NCI-H345 treated with DMSO at 0.1 percent for 48 hours (cell line): ENCODE results near the gene ENPP6.
"Not testable (repeated sequence)": the region's sequence is repeated elsewhere in the genome, so short reads cannot be mapped to it uniquely, and the experiment has no call there.

Experiments
- DNase-seq: peaks from one replicate; lab custom pipeline; 2025; ENCODE audit not compliant: unreplicated experiment; lab: John Stamatoyannopoulos, UW

The ENPP6 gene

DNA sequence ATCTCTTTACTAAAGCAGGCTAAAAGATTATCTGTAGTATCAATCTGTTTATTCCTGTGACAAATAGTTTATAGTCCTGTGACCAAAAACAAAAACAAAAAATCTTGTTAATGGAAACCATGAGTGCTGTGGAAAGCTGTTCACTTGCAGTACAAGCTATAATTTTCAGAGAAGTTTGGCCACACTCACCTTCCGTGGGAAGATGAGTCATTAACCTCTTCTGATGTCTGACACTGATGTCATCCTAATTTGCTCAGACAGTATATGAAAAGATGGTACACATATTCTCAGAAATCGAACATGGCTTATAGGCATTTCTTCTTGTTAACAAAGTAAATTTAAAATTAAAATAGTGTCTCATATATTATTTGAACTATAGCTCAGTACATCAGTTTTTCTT lies 19.9 kb upstream of the ENPP6 start:
- DNase-seq = no peak

- no peak for DNase-seq
These were observed 17.9 kb upstream of the ENPP6 start for GRCh38 chr4:184235526-184235925.

DNA sequence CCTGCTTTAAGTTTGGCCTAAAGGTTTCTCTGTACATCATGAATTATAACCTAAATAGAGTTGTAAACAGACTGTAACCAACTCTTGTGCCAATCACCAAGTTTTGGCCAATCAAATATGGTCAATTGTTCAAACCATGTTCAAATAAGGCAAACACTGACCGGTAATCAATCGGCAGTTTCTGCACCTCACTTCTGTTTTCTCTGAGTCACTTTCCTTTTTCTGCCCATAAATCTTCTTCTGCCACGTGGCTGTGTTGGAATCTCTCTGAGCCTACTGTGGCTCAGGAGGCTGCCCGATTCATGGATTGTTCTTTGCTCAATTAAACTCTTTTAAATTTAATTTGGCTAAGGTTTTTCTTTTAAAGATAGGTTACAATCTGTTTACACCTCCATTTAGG lies 16.5 kb upstream of the ENPP6 start:
- DNase-seq = no peak

DNA sequence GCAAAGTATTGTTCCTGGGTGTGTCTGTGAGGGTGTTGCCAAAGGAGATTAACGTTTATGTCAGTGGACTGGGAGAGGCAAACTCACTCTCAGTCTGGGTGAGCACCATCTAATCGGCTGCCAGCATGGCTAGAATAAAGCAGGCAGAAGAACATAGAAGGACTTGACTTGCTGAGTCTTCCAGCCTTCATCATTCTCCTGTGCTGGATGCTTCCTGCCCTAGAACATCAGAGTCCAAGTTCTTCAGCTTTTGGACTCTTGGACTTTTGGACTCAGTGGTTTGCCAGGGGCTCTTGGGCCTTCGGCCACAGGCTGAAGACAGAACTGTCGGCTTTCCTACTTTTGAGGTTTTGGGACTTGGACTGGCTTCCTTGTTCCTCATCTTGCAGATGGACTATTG lies 15.3 kb upstream of the ENPP6 start:
- DNase-seq = no peak

DNA sequence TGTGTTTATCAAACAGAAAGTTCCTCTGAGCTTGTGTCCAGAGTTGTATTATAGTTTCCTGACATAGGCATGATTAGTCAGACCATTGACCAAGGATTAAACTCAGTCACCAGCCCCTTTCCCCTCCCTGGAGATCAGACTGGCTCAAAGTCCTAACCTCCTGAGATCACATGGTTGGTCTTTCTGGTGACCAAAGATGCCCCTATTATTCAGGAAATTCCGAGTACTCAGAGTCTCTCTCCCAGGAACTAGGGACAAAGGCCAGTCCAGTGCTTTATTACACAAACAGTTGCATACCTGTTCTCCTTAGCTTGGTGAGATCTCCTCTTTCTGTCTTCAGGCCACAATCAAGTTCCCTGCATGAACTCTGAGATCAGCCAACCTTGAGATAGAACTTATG lies 14.5 kb upstream of the ENPP6 start:
- DNase-seq = no peak

DNA sequence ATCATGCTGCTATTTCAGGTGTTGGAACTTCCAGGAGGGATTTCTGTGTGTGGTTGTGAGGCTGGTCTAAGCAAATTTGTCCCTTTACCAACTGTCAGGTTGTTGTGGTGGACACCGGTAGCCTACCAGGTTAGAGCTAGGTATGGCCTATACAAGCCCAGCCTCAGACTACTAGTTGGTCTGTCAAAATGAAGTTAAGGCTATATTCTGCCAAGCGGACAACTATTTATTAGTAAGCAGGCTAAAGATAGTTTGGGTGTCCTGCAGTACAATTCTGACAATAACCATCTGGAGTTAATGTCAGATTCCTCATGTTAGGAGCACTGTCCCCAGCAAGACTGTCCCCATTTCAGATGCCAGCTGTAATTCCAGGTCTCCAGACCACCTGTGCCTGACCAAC lies 13.9 kb upstream of the ENPP6 start:
- no peak for DNase-seq

- DNase-seq = no peak
These were observed 10.5 kb upstream of the ENPP6 start for GRCh38 chr4:184228056-184228705.

GRCh38 chr4:184216515-184216914 lies 1.2 kb downstream of the ENPP6 start:
- DNase-seq = no peak

DNA sequence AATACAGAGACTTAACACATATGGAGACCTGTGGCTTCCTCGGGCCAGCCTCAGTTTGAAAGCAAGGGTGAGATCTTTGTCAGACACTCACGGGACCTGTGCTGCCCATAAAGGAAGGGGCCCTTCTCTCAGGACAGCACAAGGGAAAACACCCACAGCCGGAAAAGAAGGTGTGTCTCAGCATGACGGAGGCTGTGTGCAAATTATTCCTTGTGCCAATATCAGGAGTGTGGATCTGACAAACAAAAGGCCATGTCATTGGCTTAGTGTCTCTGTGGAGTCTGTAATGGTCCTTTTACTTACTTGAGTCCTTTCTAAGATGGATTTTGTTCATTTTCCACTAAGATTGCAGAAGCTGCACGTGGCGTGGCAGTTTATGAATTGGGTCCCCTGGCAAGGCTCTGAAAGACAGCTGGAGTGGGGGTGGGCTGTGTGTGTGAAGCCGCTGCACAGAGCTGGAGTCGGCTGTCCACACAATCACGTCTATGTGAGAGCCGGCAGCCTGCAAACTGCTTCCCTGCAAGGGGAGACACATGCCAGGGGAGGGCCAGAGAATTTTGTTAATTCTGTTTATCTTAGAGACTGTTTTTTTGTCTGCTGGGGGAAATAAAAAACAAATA lies 1.9 kb downstream of the ENPP6 start:
- DNase-seq = no peak

- DNase-seq = no peak
These were observed 2.7 kb downstream of the ENPP6 start for GRCh38 chr4:184214931-184215330.

- DNase-seq = not testable (repeated sequence)
These were observed 9.7 kb downstream of the ENPP6 start for GRCh38 chr4:184207734-184208607.

DNA sequence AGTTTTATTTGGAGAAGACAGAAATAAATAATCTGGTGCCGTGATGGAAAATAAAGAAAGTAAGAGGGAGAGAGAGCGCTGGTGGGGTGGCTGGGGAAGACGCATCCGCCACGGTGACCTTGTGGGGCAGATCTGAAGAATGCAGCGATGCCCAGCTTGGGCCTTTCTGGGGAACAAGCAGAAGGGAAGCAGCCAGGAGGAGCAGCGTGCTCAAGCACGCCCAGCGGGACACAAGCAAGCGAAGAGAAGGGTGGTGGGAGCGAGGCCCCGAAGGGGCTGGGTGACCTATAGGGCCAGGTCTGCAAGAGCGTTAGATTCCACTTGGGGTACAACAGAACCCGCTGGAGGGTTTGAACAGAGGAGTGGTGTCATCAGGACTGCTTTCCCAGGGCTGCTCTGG lies 12.4 kb downstream of the ENPP6 start:
- no peak for DNase-seq

DNA sequence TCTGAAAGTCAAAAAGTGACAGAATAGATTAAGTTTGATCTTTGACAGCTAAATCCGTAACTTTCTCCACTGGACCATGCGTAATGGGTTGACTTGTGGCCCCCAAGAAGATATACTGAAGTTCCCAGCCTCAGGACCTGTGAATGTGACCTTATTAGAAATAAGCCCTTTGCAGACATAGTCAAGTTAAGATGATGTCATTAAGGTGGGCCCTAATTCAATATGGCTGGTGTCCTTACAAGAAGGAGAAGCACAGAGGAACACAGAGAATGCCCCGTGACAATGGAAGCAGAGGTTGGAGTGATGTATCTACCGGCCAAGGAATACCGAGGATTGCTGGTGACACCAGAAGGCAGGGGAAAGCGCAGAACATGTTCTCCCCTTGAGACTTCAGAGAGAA lies 14.4 kb downstream of the ENPP6 start:
- DNase-seq = no peak

DNA sequence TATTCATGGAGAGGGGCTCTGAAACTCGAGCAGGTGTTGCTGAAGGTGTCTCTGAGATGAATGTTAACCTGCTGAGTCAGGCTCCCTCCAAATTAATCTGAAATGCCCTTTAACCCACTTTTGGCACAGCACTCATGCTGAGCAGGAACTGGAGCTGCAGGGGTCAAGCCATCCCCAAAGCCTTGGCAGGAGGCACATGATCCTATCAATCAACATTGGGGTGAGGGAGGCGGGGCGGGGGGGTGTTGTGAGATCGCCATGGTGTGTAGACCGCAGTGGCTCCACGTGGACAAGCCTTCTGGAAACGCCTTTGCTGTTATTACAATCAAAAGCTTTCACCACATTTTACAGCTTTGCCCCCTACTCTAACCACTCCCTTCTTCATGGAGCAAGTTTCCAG lies 16.5 kb downstream of the ENPP6 start:
- DNase-seq = no peak

GRCh38 chr4:184200296-184200695 lies 17.4 kb downstream of the ENPP6 start:
- no peak for DNase-seq

- no peak for DNase-seq
These were observed 17.9 kb downstream of the ENPP6 start for GRCh38 chr4:184199780-184200179.

DNA sequence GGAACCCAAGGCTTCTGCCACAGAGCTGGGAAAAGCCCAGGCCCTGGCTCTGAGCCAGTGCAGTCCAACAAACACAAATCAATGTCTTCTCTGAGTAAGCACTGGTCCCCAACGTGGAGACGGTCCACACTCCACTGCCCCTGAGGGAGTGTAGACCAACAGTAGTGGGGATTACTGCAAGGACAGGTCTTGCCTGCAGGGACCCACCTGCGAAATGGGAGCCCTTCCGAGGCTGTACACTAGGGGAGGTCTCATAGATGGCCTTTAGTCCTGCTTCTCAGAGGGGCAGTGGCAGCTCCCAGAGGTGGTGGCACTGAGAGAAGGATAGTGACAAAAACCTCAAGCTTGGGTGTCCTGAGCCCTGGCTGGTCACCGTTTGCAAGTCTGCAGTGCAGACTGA lies 19.5 kb downstream of the ENPP6 start:
- DNase-seq = no peak

GRCh38 chr4:184197536-184198082 lies 20.1 kb downstream of the ENPP6 start:
- no peak for DNase-seq

DNA sequence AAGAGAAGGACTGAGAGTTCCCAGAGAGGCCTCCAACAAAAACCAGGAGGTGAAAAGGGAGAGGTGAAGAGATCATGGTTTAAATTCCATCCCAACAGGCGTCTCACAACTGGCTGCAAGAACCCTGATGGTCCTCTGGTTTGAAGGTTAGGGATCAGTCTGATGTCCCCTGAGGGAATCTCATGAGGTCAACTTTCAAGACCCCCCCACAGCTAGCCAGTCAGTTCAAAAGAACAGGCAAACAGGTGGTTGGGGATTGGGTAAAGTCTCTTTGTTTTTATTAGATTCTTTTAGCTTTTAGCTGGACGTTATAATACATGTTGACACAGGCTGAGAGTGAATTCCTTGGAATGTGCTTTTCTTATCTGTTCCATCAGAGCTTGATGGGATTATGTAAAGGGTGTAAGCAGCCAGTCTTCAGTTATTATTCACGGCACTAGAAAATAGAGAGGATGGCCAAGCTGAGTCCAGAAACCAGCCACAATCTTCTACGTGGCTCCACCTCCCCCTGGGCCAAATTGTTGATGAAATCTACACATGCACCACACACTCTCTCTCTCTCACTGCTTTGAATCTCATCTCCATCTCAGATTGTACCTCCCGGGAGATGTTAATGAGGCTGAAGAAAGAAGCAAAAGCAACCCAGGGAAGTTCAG lies 20.8 kb downstream of the ENPP6 start:
- no peak for DNase-seq

GRCh38 chr4:184193556-184194525 lies 23.8 kb downstream of the ENPP6 start:
- no peak for DNase-seq
